H7 (cell line): ENCODE results near the gene HSFX3. TPM values are rescaled to one million over a fixed set of nuclear protein-coding genes. Genes with fewer than 3 reads are reported as not detected.
A peak's percentile ranks its signal among the peaks of the same experiment; 100 is the strongest.
"Not testable (repeated sequence)": the region's sequence is repeated elsewhere in the genome, so short reads cannot be mapped to it uniquely, and the experiment has no call there.

ENCODE experiments used
- DNase-seq: peaks from one replicate; pipeline ENCODE4 v3.0.0; 2012
- H3K27me3 ChIP-seq: 2 replicates; pipeline ENCODE4 v1.6.0; 2011; ENCODE audit warnings: mild to moderate bottlenecking, low read length; ENCODE audit not compliant: control insufficient read depth, insufficient read depth
- H3K36me3 ChIP-seq: replicated peaks from 2 replicates; pipeline ENCODE4 v1.5.1; 2011; ENCODE audit warnings: low read length; ENCODE audit not compliant: control insufficient read depth, insufficient read depth
- H3K4me3 ChIP-seq: 2 replicates; pipeline ENCODE4 v1.5.1; 2011; ENCODE audit warnings: low read depth, mild to moderate bottlenecking, control low read depth, low read length, moderate library complexity; ENCODE audit not compliant: insufficient read depth
- total RNA-seq: library from RNA; depleted of rRNA; stranded (reverse); fragments of >200 nt; shearing (Covaris generic); gene quantifications from 2 replicates; pipeline ENCODE4 v1.2.3, GENCODE V29; 2014

HSFX3 gene
- total RNA-seq, 1 experiment from 2014 or later: not detected

DNA sequence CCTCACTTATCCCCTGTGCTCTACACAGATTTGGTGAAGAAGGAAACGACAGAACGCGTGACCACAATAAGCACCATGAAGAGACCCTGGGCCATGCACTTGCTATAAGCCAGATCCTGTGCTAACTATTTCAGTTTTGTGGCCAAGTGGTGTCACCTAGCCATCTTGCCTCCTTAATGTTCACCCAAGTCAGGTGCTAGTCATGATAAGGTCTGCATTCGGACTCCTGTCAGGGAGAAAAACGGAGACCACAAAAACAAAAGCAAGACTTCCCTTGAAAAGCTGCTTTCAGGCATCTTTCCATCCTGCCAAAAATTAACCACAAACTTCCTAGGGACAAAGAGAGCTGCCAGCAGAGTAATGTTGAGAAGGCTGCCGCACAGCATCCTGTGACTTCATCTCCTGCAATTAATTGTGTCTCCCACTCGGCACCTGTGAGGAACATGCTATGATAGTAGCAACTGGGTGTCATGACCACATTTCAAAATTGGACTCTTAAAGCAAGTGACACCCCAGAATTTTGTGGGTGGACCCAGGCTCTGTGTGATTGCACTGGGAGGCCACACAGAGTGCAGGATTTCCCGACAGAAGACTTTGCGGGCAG lies 35.8 kb downstream of the HSFX3 start:
- H3K27me3 ChIP-seq: no peaks in the 10 kb centered on the region
- DNase-seq: no peak
- H3K36me3 ChIP-seq: no peaks in the 10 kb centered on the region
- H3K4me3 ChIP-seq: no peak overlapping the region

- H3K27me3 ChIP-seq: no peaks in the 10 kb centered on the region
- DNase-seq: peak; percentile 47
- H3K4me3 ChIP-seq: no peak overlapping the region
- H3K36me3 ChIP-seq: no peaks in the 10 kb centered on the region
Observed at GRCh38 chrX:149512225-149512885, 37.4 kb downstream of the HSFX3 start.

DNA sequence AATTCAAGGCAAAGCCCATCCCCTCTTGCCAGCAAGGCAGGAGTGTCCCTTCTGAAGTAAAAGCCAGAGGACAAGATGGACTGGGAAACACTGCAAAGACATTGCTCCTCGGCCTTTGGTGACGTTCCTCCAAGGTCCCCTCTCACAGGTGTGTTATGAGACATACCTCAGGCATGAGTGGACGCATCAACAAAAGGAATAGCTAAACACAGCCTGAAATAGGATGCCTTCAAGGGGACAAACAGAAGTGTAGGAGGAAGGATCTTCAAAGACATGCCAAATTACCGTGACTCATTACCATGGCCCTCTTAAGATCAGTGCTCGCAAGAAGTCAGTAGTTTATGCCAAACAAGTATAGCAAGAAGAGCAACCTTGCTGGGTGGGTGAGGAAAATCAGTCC lies 38.6 kb downstream of the HSFX3 start:
- Histone ChIP-seq H3K4me3 (no peak overlapping the region), H3K36me3 (no peaks in the 10 kb centered on the region), H3K27me3 (no peaks in the 10 kb centered on the region; the same call in 1 of the 2 replicates)
- DNase-seq: no peak

GRCh38 chrX:149510386-149510785 lies 39.3 kb downstream of the HSFX3 start:
- no peaks in the 10 kb centered on the region; the same call in 1 of the 2 replicates for H3K27me3 ChIP-seq
- DNase-seq: no peak
- no peaks in the 10 kb centered on the region for H3K36me3 ChIP-seq
- no peak overlapping the region for H3K4me3 ChIP-seq

DNA sequence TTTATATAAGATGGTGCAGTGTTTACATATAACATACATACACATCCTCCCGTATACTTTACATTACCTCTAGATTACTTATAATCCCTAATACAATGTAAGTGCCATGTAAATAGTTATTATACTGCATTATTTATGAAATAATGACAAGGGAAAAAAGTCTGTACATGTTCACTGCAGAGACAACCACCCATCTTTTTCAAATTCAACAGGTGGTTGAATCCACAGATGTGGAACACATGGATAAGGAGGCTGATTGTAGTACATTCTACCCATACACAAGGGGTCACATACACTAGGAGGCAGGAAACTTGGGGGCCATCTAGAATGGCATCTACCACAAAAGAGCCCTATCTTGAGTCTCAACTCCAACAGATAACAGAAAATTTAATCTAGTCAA lies 41.3 kb downstream of the HSFX3 start:
- Histone ChIP-seq H3K27me3 (peaks cover 2% of the 10 kb centered on the region), H3K36me3 (no peaks in the 10 kb centered on the region), H3K4me3 (no peak overlapping the region)
- no peak for DNase-seq

DNA sequence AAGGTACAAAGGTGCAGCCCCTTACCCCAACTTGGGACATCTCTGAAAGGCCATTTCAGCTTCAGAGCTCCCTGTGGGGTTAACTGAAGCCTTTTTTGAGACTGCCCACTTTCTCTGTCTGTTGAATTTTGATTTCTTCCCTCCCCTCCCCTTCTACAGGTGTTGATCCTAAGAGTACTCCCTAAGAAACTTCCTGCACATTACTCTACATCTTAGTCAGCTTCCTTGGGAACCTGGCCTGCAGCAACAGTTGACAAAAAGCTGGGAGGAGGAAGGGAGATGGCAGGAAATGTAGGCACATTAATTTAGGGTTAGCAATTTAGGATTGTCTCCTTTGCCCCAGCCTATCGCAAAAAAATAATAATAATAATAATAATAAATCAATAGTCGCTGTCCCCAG lies 43.4 kb downstream of the HSFX3 start:
- DNase-seq: no peak
- Histone ChIP-seq H3K36me3 (peaks cover 8% of the 10 kb centered on the region), H3K27me3 (peaks cover 2% of the 10 kb centered on the region), H3K4me3 (no peak overlapping the region)

GRCh38 chrX:149505671-149506070 lies 44.1 kb downstream of the HSFX3 start:
- no peak overlapping the region for H3K4me3 ChIP-seq
- peaks cover 8% of the 10 kb centered on the region for H3K36me3 ChIP-seq
- DNase-seq: no peak
- peaks cover 2% of the 10 kb centered on the region for H3K27me3 ChIP-seq

DNA sequence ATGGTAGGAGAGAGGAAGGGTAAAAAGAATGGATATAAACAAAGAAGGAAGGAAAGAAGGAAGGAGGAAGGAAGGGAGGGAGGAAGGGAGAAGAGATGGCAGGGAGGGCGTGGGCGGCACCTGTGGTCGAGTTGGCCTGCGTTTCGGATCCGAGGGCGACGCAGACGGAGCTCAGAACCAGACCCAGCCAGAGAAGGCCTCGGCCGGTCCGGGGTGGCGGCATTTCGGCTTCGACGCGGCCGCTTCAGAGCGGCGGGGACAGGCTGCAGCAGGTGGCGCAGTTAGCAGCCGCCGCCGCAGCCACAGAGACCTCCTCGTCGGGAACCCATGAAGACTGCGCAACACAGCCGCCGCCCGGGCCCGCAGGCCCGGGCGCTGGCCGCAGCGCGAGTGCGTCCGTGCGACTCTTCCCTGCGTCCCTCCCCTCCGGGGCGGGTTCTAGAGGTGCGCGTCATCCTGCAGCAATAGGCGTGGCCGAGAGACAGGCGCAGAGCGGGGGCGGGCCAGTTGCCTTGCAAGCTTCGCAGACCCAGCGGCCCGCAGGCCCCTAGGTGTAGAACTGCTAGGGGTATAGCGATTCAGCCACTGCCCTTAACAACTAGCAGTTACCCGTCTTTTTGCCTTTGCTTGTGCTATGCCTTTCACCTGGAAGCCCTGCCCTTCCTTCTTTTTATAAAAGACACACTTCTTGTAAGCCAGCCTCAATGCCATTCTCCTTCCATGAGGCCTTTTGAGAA lies 44.6 kb downstream of the HSFX3 start, which contains the start of gene IDS:
Gene IDS (minus strand): TSS at position 392 of the 737 bp plus-strand sequence. CDS start 169 bp downstream, at position 223.
- H3K27me3 ChIP-seq: peaks cover 2% of the 10 kb centered on the region
- DNase-seq: peak; percentile 92
- peaks cover 8% of the 10 kb centered on the region for H3K36me3 ChIP-seq
- H3K4me3 ChIP-seq: peak within 1 kb of the TSS; percentile 73

DNA sequence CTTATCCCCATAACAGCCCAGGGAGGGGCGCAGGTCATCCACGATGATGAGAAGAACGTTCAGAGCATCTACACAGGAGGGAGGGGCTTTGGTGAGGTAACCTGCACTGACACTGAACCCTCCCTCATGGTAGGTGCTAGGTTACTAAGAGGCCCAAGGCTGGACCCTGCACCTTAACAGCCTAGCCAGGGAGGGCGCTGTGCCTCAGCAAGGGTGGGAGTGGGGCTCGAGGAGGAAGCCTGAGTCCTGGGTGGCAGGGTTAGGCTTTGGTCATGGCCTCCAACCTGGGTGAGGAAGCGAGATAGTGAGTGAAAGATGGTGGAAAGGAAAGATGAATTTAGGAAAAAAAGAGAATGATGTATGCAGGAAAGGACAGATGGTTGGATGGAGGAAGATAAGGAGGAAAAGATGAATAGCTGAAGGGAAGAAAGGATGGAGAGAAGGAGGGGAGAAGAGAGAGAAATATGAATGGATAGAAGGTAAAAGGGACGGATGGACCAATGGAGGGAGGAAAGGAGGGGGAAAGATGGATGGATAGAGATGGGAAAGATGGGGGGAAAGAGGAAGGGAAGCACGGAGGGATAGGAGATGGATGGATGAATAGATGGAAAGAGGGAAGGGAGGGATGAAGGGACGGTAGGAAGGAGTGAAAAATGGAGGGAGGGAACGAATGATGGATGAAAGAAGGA lies 45.4 kb downstream of the HSFX3 start:
- Histone ChIP-seq H3K36me3 (peaks cover 11% of the 10 kb centered on the region), H3K27me3 (peaks cover 2% of the 10 kb centered on the region), H3K4me3 (peak overlapping the region; percentile 73)
- DNase-seq: peak; percentile 66

DNA sequence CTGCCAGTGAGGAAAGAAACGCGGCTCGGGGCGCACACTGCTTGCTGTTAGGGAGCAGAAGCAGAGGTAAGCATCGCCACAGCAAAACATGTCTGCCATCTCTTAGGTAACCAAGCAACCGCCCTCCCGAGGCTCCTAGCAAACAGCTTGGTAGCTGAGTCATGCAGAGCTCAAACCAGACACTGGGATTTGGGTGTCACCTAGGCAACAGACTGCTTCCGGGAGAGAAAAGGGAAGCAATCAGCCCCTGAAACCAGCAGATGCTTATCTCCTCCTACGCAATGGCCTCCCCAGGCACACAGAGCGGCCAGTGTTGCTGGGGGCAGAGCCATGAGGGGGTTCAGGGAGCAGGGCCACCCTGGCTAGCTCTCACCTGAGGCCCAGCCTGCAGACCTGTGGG lies 46.3 kb downstream of the HSFX3 start:
- not testable (repeated sequence) for DNase-seq, H3K27me3 ChIP-seq, H3K4me3 ChIP-seq
- peaks cover 11% of the 10 kb centered on the region for H3K36me3 ChIP-seq

DNA sequence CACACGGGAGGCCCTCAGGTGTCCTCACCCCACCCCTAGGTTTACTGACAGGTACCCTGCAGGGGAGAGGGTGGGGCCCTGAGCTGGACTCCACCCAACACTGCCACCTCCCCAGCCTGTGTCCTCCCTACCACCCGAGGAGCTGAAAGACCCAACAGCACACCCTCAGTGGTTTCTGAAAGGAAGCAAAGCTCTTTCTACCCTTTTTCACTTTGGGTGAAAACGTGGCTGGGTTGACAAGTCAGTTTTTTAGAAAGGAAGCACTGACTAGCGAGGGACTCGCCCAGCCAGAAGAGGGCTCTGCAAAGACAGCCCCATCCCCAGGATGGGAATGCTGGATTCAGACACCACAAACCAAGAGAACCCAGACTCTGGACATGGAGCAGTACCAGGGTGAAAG lies 46.8 kb downstream of the HSFX3 start:
- peaks cover 15% of the 10 kb centered on the region for H3K36me3 ChIP-seq
- H3K27me3 ChIP-seq, DNase-seq, H3K4me3 ChIP-seq: not testable (repeated sequence)

GRCh38 chrX:149499766-149500165 lies 50.0 kb downstream of the HSFX3 start:
- Histone ChIP-seq H3K36me3 (peaks cover 36% of the 10 kb centered on the region), H3K4me3 (no peak overlapping the region), H3K27me3 (peaks cover under 1% of the 10 kb centered on the region)
- DNase-seq: no peak

DNA sequence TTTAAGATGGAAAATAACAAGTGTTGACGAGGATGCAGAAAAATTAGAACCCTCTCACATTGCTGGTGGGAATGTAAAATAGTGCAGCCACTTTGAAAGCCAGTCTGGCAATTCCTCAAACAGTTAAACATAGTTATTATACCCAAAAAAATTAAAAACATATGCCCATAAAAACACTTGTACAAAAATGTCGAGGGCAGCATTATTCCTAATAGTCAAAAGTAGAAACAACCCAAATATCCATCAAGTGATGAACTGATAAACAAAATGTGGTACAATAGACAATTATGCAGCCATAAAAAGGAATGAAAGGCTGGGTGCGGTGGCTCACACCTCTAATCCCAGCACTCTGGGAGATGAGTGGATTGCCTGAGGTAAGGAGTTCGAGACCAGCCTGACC lies 51.0 kb downstream of the HSFX3 start:
- H3K4me3 ChIP-seq: no peak overlapping the region
- DNase-seq: no peak
- no peaks in the 10 kb centered on the region for H3K27me3 ChIP-seq
- peaks cover 40% of the 10 kb centered on the region for H3K36me3 ChIP-seq
